Measurements from ENCODE around the gene TENT4B.

GRCh38 chr16:50254072-50254471 lies 101.0 kb downstream of the TENT4B start:
- TF ChIP-seq CTCF (IDR thresholded peaks at IDR 0.05) (no peak), EZH2phosphoT487 (IDR thresholded peaks at IDR 0.05) (no peak)

All from neural progenitor cell (in vitro differentiated cells).